Esophagus muscularis mucosa (tissue), 4 donors: ENCODE data around the gene GSTK1. TPM values are rescaled to one million over a fixed set of nuclear protein-coding genes. Genes with fewer than 3 reads are reported as not detected.

ENCODE experiments used
- DNase-seq: peaks from one replicate; pipeline ENCODE4 v3.0.0-alpha.2; 2017; ENCODE audit errors: extremely low spot score
- H3K27ac ChIP-seq, 4 donors: fragments of 200-600 bp; sonication (generic); replicated peaks in 1 of 4; 1 replicate in 3 of 4; 2 replicates in 1 of 4; pipeline ENCODE4 v1.5.1; 2016 to 2019; ENCODE audit warnings: mild to moderate bottlenecking in 1 of 4
- H3K27me3 ChIP-seq, 4 donors: fragments of 200-600 bp; sonication (generic); one replicate each; pipeline versions ENCODE4 v1.5.1 to v1.6.0; 2016 to 2019
- H3K36me3 ChIP-seq, 4 donors: fragments of 200-600 bp; sonication (generic); one replicate each; pipeline ENCODE4 v1.5.1; 2016 to 2019
- H3K4me1 ChIP-seq, 4 donors: fragments of 200-600 bp; sonication (generic); one replicate each; pipeline ENCODE4 v1.5.1; 2016 to 2019
- H3K4me3 ChIP-seq, 4 donors: fragments of 200-600 bp; sonication (generic); 1 replicate in 2 of 4; 2 replicates in 2 of 4; pipeline ENCODE4 v1.5.1; 2016 to 2019; ENCODE audit warnings: mild to moderate bottlenecking in 4 of 4, moderate library complexity in 1 of 4
- H3K9me3 ChIP-seq, 4 donors: fragments of 200-600 bp; sonication (generic); 1 replicate in 3 of 4; 2 replicates in 1 of 4; pipeline ENCODE4 v1.5.1; 2016 to 2019
- EP300 ChIP-seq: sonication (generic); formaldehyde crosslinking; IDR thresholded peaks from one replicate; pipeline ENCODE4 v1.6.1; 2017; ENCODE audit warnings: antibody characterized with exemption
- POLR2A ChIP-seq: fragments of 450-650 bp; IDR thresholded peaks from one replicate; pipeline ENCODE4 v1.6.1; 2017; ENCODE audit warnings: antibody characterized with exemption, moderate library complexity, mild to moderate bottlenecking, low read depth
- POLR2AphosphoS5 ChIP-seq, 2 donors: sonication (generic); formaldehyde crosslinking; IDR thresholded peaks; one replicate each; pipeline ENCODE4 v1.6.1; 2017; ENCODE audit warnings: antibody characterized with exemption in 2 of 2
- WGBS: methylation state at CpG from one replicate; pipeline ENCODE4 v1.1.5; 2018; 5-methylcytosine and 5-hydroxymethylcytosine counted together
- intact Hi-C: fragments of 100-400 bp; cut with DNase I; formaldehyde crosslinking; loops from one replicate; pipeline ENCODE4 v1.15.1; 2023
- total RNA-seq, 4 donors: library from RNA; depleted of rRNA; stranded (reverse); fragments of >200 nt; gene quantifications; one replicate each; pipeline versions ENCODE4 v1.1.0 to v1.2.1, GENCODE V29; 2016
- TF ChIP-seq, protein P1 (sequence below), 3 experiments: fragments of 200-600 bp in 2 of 3; fragments of 450-650 bp in 1 of 3; sonication (generic) in 2 of 3; IDR thresholded peaks; one replicate each; pipeline ENCODE4 v1.5.1; 2017 to 2019; ENCODE audit warnings: antibody characterized with exemption in 3 of 3, mild to moderate bottlenecking in 2 of 3, moderate library complexity in 1 of 3

The GSTK1 gene
- total RNA-seq, 4 donors from 2014 or later: 91.8 to 123 (median 110) TPM

DNA sequence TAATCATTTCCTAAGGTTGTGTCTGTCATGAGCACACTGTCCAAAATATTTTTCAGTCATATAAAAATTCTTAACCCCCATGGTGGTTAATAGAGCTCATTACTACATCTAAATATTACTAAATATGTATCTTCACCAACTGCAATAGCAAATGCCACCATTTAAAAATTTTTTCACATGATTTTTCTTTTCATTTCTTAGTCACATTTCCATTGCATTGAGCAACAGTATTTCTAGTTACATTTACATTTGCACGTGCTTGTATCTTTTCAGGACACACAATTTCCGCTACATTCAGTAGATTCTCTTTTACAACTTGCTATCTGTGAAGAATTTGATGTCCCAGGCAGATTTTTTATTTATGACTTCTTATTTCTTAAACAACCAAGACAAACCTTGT is 46.6 kb upstream of the GSTK1 start:
- intact Hi-C loops: no loop called here
- TF ChIP-seq EP300 (no peak), POLR2A (no peak), POLR2AphosphoS5 (IDR thresholded peaks at IDR 0.05) (no peak)
- TF ChIP-seq, protein P1, sequence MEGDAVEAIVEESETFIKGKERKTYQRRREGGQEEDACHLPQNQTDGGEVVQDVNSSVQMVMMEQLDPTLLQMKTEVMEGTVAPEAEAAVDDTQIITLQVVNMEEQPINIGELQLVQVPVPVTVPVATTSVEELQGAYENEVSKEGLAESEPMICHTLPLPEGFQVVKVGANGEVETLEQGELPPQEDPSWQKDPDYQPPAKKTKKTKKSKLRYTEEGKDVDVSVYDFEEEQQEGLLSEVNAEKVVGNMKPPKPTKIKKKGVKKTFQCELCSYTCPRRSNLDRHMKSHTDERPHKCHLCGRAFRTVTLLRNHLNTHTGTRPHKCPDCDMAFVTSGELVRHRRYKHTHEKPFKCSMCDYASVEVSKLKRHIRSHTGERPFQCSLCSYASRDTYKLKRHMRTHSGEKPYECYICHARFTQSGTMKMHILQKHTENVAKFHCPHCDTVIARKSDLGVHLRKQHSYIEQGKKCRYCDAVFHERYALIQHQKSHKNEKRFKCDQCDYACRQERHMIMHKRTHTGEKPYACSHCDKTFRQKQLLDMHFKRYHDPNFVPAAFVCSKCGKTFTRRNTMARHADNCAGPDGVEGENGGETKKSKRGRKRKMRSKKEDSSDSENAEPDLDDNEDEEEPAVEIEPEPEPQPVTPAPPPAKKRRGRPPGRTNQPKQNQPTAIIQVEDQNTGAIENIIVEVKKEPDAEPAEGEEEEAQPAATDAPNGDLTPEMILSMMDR (IDR thresholded peaks at IDR 0.05): no peak

DNA sequence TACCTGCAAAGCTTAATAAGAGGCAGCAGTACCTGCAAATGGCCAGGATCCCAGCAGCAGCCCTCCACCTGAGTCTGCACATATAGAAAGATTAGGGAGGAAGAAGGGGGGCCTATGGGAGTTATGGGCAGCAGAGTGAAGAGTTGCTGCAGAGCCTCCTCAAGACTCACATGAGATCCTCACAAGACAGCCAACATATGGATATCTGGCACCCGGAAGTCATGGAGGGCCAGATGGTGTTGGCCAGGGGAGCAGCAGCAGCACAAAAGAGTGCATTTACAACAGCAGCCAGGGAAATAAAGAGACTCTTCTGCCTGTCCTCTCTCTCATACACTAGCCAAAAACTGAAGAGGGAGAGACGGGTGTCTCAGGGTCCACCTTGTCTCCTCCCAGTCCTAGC is 45.4 kb upstream of the GSTK1 start:
- Histone ChIP-seq H3K27me3 (peaks cover 0 to 2% (median 0%) of the 10 kb centered on the region in 4 donors), H3K27ac (no peak overlapping the region), H3K9me3 (no peaks in the 10 kb centered on the region), H3K4me3 (no peak overlapping the region), H3K4me1 (peaks cover 0 to 14% (median 4%) of the 10 kb centered on the region in 4 donors), H3K36me3 (no peaks in the 10 kb centered on the region)
- 73% methylated on average over 2 of the region's 2 CpGs for WGBS
- no peak for DNase-seq
- intact Hi-C loops: no loop called here
- TF ChIP-seq, protein P1 (IDR thresholded peaks at IDR 0.05): no peak
- TF ChIP-seq EP300 (no peak), POLR2AphosphoS5 (IDR thresholded peaks at IDR 0.05) (no peak), POLR2A (no peak)

More for the DNA sequence above, 46.6 kb upstream of the GSTK1 start:
- H3K27ac ChIP-seq: no peak overlapping the region
- no peaks in the 10 kb centered on the region for H3K9me3 ChIP-seq
- DNase-seq: no peak
- peaks cover 0 to 2% (median 0%) of the 10 kb centered on the region in 4 donors for H3K27me3 ChIP-seq
- H3K36me3 ChIP-seq: no peaks in the 10 kb centered on the region
- 88% methylated on average over 2 of the region's 2 CpGs for WGBS
- no peak overlapping the region for H3K4me3 ChIP-seq
- H3K4me1 ChIP-seq: peaks cover 0 to 14% (median 4%) of the 10 kb centered on the region in 4 donors

DNA sequence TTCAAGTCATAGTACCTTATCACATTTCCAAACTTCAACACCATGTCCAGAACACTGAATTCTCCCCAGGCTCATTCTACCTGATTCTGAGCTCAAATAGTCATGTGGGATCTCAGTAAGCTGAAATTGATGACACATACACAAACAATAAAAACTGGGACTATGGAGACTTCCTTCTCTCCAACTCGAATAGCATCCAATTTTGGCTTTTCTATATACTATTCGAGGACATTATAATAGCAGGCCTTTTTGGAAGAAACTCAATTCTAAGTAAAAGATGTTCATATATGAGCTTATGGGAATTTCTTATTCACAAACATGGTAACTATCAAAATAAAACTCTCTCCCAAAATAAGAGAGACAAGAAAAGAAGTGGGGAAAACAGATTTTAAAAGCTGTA is 42.0 kb upstream of the GSTK1 start:
- Histone ChIP-seq H3K27ac (no peak overlapping the region), H3K36me3 (no peaks in the 10 kb centered on the region), H3K9me3 (no peaks in the 10 kb centered on the region), H3K4me1 (peaks cover 0 to 2% (median under 1%) of the 10 kb centered on the region in 4 donors), H3K4me3 (no peak overlapping the region), H3K27me3 (peaks cover 0 to 2% (median 0%) of the 10 kb centered on the region in 4 donors)
- TF ChIP-seq POLR2A (no peak), POLR2AphosphoS5 (IDR thresholded peaks at IDR 0.05) (no peak)
- intact Hi-C loops: no loop called here
- no peak for DNase-seq
- WGBS: 71% methylated on average over 2 of the region's 2 CpGs

DNA sequence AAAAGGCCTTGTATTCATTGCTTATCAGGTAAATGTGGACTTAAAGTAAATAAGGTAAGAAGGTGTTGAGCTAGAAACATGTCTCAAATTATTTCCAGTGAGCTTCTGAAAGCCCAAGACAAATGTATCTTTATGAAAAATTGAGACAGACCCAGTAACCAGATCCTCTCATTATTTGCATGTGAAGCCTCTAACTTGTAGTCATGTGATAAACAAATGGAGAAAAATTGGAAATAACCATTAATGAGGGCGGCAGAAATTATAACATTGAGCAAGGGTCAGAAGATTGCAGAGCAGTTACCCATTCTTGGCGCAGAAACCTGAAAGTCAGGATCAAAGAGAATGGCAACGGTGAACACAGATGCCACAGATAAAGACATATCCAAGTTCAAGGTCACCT is 41.5 kb upstream of the GSTK1 start, which contains the start of gene TAS2R40:
TSS of gene TAS2R40 (plus strand) at position 301 of the 400 bp plus-strand sequence. CDS start at position 343, 42 bp downstream.
- H3K27me3 ChIP-seq: peaks cover 0 to 2% (median 0%) of the 10 kb centered on the region in 4 donors
- DNase-seq: no peak
- TF ChIP-seq POLR2AphosphoS5 (IDR thresholded peaks at IDR 0.05) (no peak), EP300 (no peak), POLR2A (no peak)
- TF ChIP-seq, protein P1 (IDR thresholded peaks at IDR 0.05): no peak
- H3K4me1 ChIP-seq: no peaks in the 10 kb centered on the region
- intact Hi-C loops: no loop called here
- H3K36me3 ChIP-seq: no peaks in the 10 kb centered on the region
- no peak within 1 kb of the TSS for H3K27ac ChIP-seq
- H3K9me3 ChIP-seq: no peaks in the 10 kb centered on the region
- 96% methylated on average over 3 of the region's 3 CpGs for WGBS
- H3K4me3 ChIP-seq: no peak within 1 kb of the TSS

DNA sequence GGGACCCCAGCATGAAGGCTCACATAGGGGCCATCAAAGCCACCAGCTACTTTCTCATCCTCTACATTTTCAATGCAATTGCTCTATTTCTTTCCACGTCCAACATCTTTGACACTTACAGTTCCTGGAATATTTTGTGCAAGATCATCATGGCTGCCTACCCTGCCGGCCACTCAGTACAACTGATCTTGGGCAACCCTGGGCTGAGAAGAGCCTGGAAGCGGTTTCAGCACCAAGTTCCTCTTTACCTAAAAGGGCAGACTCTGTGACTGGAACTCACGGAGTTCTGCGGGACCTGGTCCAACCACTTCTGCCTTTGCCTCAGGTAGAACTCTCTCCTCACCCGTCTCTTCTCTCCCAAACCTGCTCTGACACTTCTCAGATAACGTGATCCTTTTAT is 40.5 kb upstream of the GSTK1 start:
- TF ChIP-seq POLR2AphosphoS5 (IDR thresholded peaks at IDR 0.05) (no peak), EP300 (no peak), POLR2A (no peak)
- TF ChIP-seq, protein P1 (IDR thresholded peaks at IDR 0.05): no peak
- Histone ChIP-seq H3K27me3 (peaks cover 0 to 2% (median 0%) of the 10 kb centered on the region in 4 donors), H3K36me3 (no peaks in the 10 kb centered on the region), H3K4me1 (peaks cover 0 to 8% (median 6%) of the 10 kb centered on the region in 4 donors), H3K27ac (no peak overlapping the region), H3K9me3 (no peaks in the 10 kb centered on the region), H3K4me3 (no peak overlapping the region)
- no peak for DNase-seq
- intact Hi-C loops: no loop called here
- WGBS: 75% methylated on average over 7 of the region's 7 CpGs
